Ishikawa (cell line): ENCODE results near the gene SORCS3.

Experiments used
- EP300 ChIP-seq: IDR thresholded peaks from 2 replicates; pipeline ENCODE4 v1.6.1; 2012; ENCODE audit warnings: borderline replicate concordance
- MAX ChIP-seq: IDR thresholded peaks from 2 replicates; pipeline ENCODE4 v1.6.1; 2012
- TCF12 ChIP-seq: IDR thresholded peaks from 2 replicates; pipeline ENCODE4 v1.6.1; 2012; ENCODE audit warnings: low read depth

DNA sequence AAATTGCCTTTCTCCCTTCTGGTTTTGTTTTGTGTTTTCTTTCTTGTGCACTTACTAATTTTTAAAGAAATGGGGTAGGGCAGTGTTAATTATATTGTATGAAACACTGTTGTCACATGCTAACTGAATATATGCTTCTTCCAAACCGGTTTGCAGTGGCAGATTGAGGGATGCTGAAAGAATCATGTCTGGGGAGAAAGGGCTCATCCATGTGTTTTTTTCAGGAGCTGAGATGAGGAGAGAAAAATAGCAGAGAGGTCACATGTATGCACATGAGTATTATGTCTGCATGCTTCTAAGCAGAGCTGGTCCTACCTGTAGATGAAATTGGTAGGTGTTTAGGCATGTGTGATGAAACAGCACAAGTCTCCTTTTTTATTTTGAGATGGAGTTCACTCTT, 17.0 kb downstream of the SORCS3 start:
- no peak for TF ChIP-seq MAX
- no peak for TF ChIP-seq TCF12
- TF ChIP-seq EP300: no peak
